H1 (cell line): ENCODE data around the gene MRPS2.

ENCODE experiments used
- CEBPB ChIP-seq: IDR thresholded peaks from 2 replicates; pipeline ENCODE4 v1.6.1; 2012; ENCODE audit warnings: low read depth, low read length
- CREB1 ChIP-seq: IDR thresholded peaks from 2 replicates; pipeline ENCODE4 v1.6.1; 2012; ENCODE audit warnings: inconsistent platforms
- EZH2 ChIP-seq: fragments of 200-600 bp; sonication (generic); IDR thresholded peaks from 2 replicates; pipeline ENCODE4 v1.7.1; 2012; ENCODE audit warnings: low read depth, mild to moderate bottlenecking, moderate library complexity, low read length, inconsistent platforms; ENCODE audit not compliant: severe bottlenecking
- JUND ChIP-seq: IDR thresholded peaks from 2 replicates; pipeline ENCODE4 v1.6.1; 2011; ENCODE audit warnings: mild to moderate bottlenecking, improper control_type of control experiment, low read length
- NRF1 ChIP-seq: IDR thresholded peaks from 2 replicates; pipeline ENCODE4 v1.6.1; 2011; ENCODE audit warnings: mild to moderate bottlenecking, low read depth, low read length, improper control_type of control experiment
- POLR2A ChIP-seq, 2 experiments: IDR thresholded peaks; 1 replicate in 1 of 2; 2 replicates in 1 of 2; pipeline ENCODE4 v1.6.1; 2011; ENCODE audit warnings: low read depth in 2 of 2, low read length in 2 of 2, mild to moderate bottlenecking in 2 of 2; ENCODE audit errors: control extremely low read depth in 1 of 2
- RAD21 ChIP-seq, 2 experiments: IDR thresholded peaks in 1 of 2; conservative IDR thresholded peaks in 1 of 2; 2 replicates each; pipeline ENCODE4 v1.6.1; 2011; ENCODE audit warnings: low read depth in 2 of 2, low read length in 2 of 2, improper control_type of control experiment in 1 of 2, inconsistent platforms in 1 of 2, mild to moderate bottlenecking in 1 of 2, moderate library complexity in 1 of 2
- TAF1 ChIP-seq: IDR thresholded peaks from 2 replicates; pipeline ENCODE4 v1.6.1; 2011; ENCODE audit warnings: mild to moderate bottlenecking, low read depth, low read length
- TEAD4 ChIP-seq: IDR thresholded peaks from 2 replicates; pipeline ENCODE4 v1.6.1; 2012; ENCODE audit warnings: low read depth, low read length, inconsistent platforms, mixed read lengths
- TF ChIP-seq, protein P1 (sequence below), 3 experiments: IDR thresholded peaks; 1 replicate in 2 of 3; 2 replicates in 1 of 3; pipeline versions ENCODE4 v1.5.1 to v1.6.1; 2011; ENCODE audit warnings: low read length in 3 of 3, mild to moderate bottlenecking in 3 of 3, inconsistent platforms in 2 of 3, low read depth in 1 of 3, moderate library complexity in 1 of 3; ENCODE audit not compliant: insufficient read depth in 1 of 3; ENCODE audit errors: control extremely low read depth in 1 of 3

GRCh38 chr9:135509458-135509857 lies 9.0 kb downstream of the MRPS2 start:
- TF ChIP-seq TAF1 (no peak), RAD21 (IDR thresholded peaks at IDR 0.05 in 1 of 2, conservative IDR thresholded peaks at IDR 0.05 in 1 of 2; ENCODE audit: low read depth in 2 of 2, low read length in 2 of 2) (no peak), POLR2A (IDR thresholded peaks at IDR 0.05; ENCODE audit: control extremely low read depth in 1 of 2, low read depth in 2 of 2, low read length in 2 of 2) (no peak), JUND (no peak), CEBPB (no peak), NRF1 (no peak), CREB1 (no peak), EZH2 (no peak), TEAD4 (no peak)
- TF ChIP-seq, protein P1, sequence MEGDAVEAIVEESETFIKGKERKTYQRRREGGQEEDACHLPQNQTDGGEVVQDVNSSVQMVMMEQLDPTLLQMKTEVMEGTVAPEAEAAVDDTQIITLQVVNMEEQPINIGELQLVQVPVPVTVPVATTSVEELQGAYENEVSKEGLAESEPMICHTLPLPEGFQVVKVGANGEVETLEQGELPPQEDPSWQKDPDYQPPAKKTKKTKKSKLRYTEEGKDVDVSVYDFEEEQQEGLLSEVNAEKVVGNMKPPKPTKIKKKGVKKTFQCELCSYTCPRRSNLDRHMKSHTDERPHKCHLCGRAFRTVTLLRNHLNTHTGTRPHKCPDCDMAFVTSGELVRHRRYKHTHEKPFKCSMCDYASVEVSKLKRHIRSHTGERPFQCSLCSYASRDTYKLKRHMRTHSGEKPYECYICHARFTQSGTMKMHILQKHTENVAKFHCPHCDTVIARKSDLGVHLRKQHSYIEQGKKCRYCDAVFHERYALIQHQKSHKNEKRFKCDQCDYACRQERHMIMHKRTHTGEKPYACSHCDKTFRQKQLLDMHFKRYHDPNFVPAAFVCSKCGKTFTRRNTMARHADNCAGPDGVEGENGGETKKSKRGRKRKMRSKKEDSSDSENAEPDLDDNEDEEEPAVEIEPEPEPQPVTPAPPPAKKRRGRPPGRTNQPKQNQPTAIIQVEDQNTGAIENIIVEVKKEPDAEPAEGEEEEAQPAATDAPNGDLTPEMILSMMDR (IDR thresholded peaks at IDR 0.05; ENCODE audit: control extremely low read depth in 1 of 3, insufficient read depth in 1 of 3, low read depth in 1 of 3, low read length in 3 of 3) = no peak
